Chondrocyte (in vitro differentiated cells): ENCODE measurements around the gene LRRK1. TPM values are rescaled to one million over a fixed set of nuclear protein-coding genes. Genes with fewer than 3 reads are reported as not detected.

Experiments used
- DNase-seq: peaks from one replicate; pipeline ENCODE4 v3.0.0; 2021; ENCODE audit warnings: mixed read lengths, low spot score
- H3K27ac Mint-ChIP-seq: one replicate; pipeline ENCODE4 v1.8.0; 2021; ENCODE audit warnings: mild to moderate bottlenecking, moderate library complexity, mixed read lengths; ENCODE audit not compliant: unreplicated experiment
- H3K27me3 Mint-ChIP-seq: 2 replicates; pipeline ENCODE4 v1.8.0; 2021; ENCODE audit warnings: low read depth, mixed read lengths
- H3K36me3 Mint-ChIP-seq: 2 replicates; pipeline ENCODE4 v1.8.0; 2021; ENCODE audit warnings: low read depth, mixed read lengths
- H3K4me1 Mint-ChIP-seq: 2 replicates; pipeline ENCODE4 v1.8.0; 2021; ENCODE audit warnings: low read depth, mild to moderate bottlenecking, mixed read lengths
- H3K4me3 Mint-ChIP-seq: one replicate; pipeline ENCODE4 v1.8.0; 2021; ENCODE audit warnings: mild to moderate bottlenecking, moderate library complexity, mixed read lengths; ENCODE audit not compliant: unreplicated experiment
- H3K9me3 Mint-ChIP-seq: 2 replicates; pipeline ENCODE4 v1.8.0; 2021; ENCODE audit warnings: low read depth, mixed read lengths
- total RNA-seq: library from RNA; stranded (reverse); gene quantifications from 3 replicates; pipeline ENCODE4 v1.2.1, GENCODE V29; 2021
- TF ChIP-seq, protein P1 (sequence below): fragments of 200-600 bp; sonication (generic); IDR thresholded peaks from 2 replicates; pipeline ENCODE4 v1.5.0; 2021; ENCODE audit warnings: antibody characterized with exemption, mild to moderate bottlenecking, moderate library complexity

The LRRK1 gene
- total RNA-seq, 1 donor from 2014 or later = 10.1 TPM

DNA sequence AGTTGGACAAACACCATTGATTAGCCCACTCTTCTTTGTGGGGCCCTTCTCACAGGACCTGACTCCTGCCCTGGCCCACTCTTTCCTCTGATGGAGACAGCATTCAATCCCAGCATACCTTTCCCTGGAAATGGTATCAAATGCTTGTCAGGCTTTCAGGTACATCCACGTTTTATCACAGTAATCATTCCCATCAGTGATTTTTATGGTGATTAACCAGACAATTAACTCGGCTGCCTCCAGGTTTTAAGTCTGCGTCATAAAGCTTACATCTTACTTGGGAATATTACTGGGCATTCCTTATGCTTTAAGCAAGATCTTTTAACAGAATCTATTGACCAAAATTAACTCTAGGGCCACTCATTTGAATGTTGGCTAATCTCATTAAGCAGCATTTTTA lies 33.4 kb downstream of the LRRK1 start:
- H3K4me1 Mint-ChIP-seq = peaks cover 9% of the 10 kb centered on the region
- H3K9me3 Mint-ChIP-seq = peaks cover 3% of the 10 kb centered on the region
- TF ChIP-seq, protein P1, sequence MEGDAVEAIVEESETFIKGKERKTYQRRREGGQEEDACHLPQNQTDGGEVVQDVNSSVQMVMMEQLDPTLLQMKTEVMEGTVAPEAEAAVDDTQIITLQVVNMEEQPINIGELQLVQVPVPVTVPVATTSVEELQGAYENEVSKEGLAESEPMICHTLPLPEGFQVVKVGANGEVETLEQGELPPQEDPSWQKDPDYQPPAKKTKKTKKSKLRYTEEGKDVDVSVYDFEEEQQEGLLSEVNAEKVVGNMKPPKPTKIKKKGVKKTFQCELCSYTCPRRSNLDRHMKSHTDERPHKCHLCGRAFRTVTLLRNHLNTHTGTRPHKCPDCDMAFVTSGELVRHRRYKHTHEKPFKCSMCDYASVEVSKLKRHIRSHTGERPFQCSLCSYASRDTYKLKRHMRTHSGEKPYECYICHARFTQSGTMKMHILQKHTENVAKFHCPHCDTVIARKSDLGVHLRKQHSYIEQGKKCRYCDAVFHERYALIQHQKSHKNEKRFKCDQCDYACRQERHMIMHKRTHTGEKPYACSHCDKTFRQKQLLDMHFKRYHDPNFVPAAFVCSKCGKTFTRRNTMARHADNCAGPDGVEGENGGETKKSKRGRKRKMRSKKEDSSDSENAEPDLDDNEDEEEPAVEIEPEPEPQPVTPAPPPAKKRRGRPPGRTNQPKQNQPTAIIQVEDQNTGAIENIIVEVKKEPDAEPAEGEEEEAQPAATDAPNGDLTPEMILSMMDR = no peak
- no peak overlapping the region for H3K27ac Mint-ChIP-seq
- peaks cover 4% of the 10 kb centered on the region for H3K36me3 Mint-ChIP-seq
- no peak overlapping the region for H3K4me3 Mint-ChIP-seq
- no peaks in the 10 kb centered on the region for H3K27me3 Mint-ChIP-seq
- DNase-seq = no peak

DNA sequence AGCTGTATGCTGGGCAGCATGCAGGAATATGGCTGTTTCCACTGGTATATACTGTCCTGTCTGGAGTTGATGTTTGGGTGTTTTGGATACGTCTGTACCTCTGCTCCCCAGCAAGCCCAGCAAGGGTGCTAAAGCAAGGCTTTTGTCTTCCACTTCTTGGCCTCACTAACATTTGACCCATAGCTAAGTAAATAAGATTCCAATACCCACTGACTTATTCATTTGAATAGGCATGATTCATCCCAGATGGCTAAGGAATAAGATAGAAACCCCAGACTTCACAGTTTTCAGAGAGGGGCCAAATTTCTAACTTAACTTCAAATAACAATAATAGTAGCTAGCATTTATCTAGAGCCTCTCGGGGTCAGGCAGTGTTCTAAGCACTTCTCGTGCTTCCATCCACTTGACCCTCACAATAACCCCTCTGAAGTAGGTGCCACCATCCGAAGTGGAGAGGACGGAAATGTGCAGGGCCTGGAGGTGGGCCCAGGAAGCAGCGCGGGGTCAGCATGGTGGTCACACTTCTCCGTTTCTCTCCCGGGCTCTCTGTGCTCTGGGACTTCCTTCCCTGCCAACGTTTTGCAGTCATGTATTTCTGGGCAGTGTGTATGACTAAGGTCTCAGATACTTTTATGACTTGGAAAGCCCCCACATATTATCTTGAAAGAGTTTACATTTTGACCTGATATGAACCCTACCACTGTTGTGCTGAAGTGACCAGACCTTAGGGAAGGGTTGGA lies 39.3 kb downstream of the LRRK1 start:
- Mint-ChIP-seq H3K27me3 (no peaks in the 10 kb centered on the region), H3K4me3 (no peak overlapping the region), H3K4me1 (peaks cover 13% of the 10 kb centered on the region), H3K36me3 (no peaks in the 10 kb centered on the region), H3K27ac (no peak overlapping the region), H3K9me3 (no peaks in the 10 kb centered on the region)
- no peak for DNase-seq
- TF ChIP-seq, protein P1 = no peak

DNA sequence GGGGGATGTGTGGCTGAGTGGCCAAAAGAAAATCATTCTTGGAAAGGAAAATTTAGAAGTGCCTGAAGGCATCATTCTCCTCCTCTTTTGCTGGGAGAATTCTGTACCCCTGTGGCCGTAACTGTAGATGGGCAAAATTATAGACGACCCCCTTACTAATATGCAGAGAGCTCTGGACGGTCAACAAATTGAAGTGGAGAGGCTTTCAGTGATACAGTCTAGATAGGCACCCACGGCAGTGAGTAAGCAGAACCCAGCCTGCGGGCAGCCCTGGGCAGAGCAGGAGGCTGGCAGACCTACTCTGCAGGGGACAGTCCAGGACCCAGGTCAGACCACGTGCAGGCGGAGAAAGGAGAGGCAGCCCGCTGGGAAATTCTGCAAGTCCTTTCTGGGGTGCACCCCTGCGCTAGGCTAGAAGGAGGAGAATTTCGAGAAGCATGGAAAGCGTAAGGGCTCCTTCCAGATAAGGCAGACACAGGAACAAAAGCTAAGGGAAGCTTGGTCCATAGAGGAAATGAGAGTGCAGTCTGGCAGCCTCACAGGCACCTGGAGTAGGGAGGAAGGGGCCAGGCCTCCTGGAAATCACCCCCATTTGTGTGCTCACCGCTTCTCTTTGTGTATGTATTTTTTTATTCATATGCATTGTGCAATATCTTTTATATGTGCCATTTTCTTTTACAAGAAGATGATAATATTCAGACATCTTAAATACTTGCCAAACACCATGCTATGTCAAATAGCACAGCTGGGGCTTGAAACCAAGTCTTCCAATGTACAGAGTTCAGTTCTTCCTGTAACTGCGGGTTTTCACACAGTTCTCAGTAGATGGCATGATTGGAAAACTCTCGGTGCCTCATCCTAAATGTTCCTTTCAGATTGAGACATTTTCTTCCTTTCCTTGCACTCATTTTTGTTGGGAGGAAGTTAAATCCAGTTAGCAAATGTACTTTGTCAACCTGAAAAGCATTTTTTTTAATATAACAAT lies 40.2 kb downstream of the LRRK1 start:
- TF ChIP-seq, protein P1 = no peak
- H3K9me3 Mint-ChIP-seq = no peaks in the 10 kb centered on the region
- H3K36me3 Mint-ChIP-seq = no peaks in the 10 kb centered on the region
- peaks cover 13% of the 10 kb centered on the region for H3K4me1 Mint-ChIP-seq
- no peaks in the 10 kb centered on the region for H3K27me3 Mint-ChIP-seq
- no peak for DNase-seq
- no peak overlapping the region for H3K4me3 Mint-ChIP-seq
- no peak overlapping the region for H3K27ac Mint-ChIP-seq

DNA sequence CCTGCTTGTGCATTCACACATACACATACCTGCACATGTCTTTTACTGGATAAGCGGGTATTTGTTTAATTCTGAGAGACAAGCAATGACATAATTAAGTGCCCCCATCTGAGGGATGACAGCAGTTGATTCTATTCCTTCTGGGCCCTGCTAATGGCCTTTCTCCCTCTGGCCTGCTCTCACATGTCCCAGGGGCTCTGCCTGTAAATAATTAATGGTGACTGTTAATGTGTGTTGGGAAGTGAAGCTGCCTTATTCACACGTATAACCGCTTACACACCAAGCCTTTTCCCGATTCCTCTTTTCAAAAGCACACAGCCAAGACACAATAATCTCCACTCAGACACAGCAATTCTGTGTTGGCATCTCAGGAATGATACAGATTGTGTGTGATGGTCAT lies 47.8 kb downstream of the LRRK1 start:
- H3K36me3 Mint-ChIP-seq = peaks cover 1% of the 10 kb centered on the region
- H3K27me3 Mint-ChIP-seq = no peaks in the 10 kb centered on the region
- H3K27ac Mint-ChIP-seq = no peak overlapping the region
- no peak overlapping the region for H3K4me3 Mint-ChIP-seq
- H3K9me3 Mint-ChIP-seq = peaks cover 7% of the 10 kb centered on the region
- no peaks in the 10 kb centered on the region for H3K4me1 Mint-ChIP-seq
- TF ChIP-seq, protein P1 = no peak
- no peak for DNase-seq
